Epithelial cell of proximal tubule (primary cell): ENCODE results near the gene AGER. TPM values are rescaled to one million over a fixed set of nuclear protein-coding genes. Genes with fewer than 3 reads are reported as not detected.
"Not testable (repeated sequence)": the region's sequence is repeated elsewhere in the genome, so short reads cannot be mapped to it uniquely, and the experiment has no call there.

ENCODE experiments used
- DNase-seq: peaks from one replicate; pipeline ENCODE4 v3.0.0-alpha.2; 2011; ENCODE audit warnings: low read depth
- H3K4me3 ChIP-seq: 2 replicates; pipeline ENCODE4 v1.5.1; 2011; ENCODE audit warnings: low read depth, mild to moderate bottlenecking, low read length
- CTCF ChIP-seq: conservative IDR thresholded peaks from 2 replicates; pipeline ENCODE4 v1.5.1; 2012; ENCODE audit warnings: low read depth, mild to moderate bottlenecking, low read length
- total RNA-seq: library from RNA; depleted of rRNA; stranded (reverse); fragments of >200 nt; gene quantifications from 2 replicates; pipeline ENCODE4 v1.2.3, GENCODE V29; 2015

Gene AGER
- total RNA-seq, 1 donor from 2014 or later, result 1.4 TPM

- no peak for TF ChIP-seq CTCF
- DNase-seq, result no peak
- H3K4me3 ChIP-seq, result no peak overlapping the region
Observed at GRCh38 chr6:32218167-32218566, 34.1 kb upstream of the AGER start.

GRCh38 chr6:32216998-32217397, 32.9 kb upstream of the AGER start:
- DNase-seq, result no peak
- no peak for TF ChIP-seq CTCF
- no peak overlapping the region for H3K4me3 ChIP-seq

DNA sequence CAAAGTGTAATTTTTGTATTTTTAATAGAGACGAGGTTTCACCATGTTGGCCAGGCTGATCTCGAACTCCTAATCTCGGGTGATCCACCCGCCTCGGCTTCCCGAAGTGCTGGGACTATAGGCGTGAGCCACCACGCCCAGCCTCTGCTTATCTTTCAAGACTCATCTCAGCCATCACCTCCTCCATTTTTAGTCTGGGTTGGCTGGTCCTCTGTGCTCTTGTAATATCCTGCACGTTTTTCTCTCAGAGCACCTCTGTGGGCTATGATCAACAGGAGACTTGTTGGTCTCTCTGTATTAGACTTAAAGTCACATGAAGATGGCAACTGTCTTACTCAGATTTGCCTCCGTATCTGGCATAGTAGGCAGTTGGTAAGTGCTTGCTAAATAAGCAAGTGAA, 32.2 kb upstream of the AGER start:
- H3K4me3 ChIP-seq, result no peak overlapping the region
- no peak for DNase-seq
- TF ChIP-seq CTCF, result no peak

- TF ChIP-seq CTCF, result no peak
- no peak overlapping the region for H3K4me3 ChIP-seq
- no peak for DNase-seq
Observed at GRCh38 chr6:32215617-32216016, 31.6 kb upstream of the AGER start.

DNA sequence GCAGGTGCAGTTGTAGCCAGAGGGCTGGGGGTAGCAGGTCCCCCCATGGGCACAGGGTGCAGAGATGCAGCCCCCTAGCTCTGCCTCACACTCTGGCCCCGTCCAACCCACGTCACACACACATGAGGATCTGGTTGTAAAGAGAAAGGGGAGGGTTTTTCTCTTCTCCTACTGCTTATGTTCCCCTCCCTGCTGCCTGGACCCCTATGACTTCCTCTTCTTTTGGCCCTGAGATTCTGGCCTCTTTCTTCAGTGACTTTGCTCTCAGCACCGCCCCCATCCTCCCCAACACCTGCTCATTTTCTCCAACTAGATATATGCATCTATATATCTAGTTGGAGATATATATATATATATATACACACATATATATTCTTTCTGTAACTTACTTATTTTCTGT, 30.1 kb upstream of the AGER start:
- no peak overlapping the region for H3K4me3 ChIP-seq
- no peak for DNase-seq
- TF ChIP-seq CTCF, result no peak

DNA sequence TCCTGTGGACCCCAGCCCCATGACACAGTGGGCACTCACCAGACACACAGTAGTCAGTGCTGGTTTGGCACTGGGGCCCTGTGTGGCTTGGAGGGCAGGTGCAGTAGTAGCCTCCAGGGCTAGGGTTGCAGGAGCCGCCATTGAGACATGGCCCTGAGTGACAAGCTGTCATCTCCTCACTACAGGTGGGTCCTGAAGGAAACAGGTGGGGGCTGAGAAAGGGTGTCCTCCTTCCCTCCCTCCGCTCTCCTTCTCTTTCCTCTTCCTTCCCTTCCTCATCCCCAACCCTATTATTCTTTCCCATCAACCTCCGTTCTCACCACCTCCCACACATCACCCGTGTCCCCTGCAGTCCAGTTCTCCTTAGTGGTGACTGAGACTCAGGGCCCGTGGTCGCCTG, 29.6 kb upstream of the AGER start:
- no peak overlapping the region for H3K4me3 ChIP-seq
- no peak for TF ChIP-seq CTCF
- DNase-seq, result no peak

- no peak overlapping the region for H3K4me3 ChIP-seq
- no peak for TF ChIP-seq CTCF
- DNase-seq, result no peak
Observed at GRCh38 chr6:32212076-32212760, 28.2 kb upstream of the AGER start.

DNA sequence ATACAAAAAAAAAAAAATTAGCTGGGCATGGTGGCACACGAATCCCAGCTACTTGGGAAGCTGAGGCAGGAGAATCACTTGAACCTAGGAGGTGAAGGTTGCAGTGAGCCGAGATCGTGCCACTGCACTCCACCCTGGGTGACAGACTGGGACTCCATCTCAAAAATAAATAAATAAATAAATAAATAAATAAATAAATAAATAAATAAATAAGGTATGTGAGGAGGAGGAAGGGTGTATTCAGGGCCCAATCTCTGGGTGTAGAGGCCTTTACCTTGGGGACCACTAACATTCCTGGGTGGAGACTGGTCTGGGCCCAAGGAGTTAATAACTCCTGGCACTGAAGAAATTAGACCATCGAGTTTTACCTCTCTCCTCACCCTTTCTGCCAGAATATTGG, 27.4 kb upstream of the AGER start:
- not testable (repeated sequence) for DNase-seq, H3K4me3 ChIP-seq
